Activated B cell treated with CpG ODN at 0.5 μM for 24 hours (primary cell): ENCODE measurements around the gene TUBA8. TPM values are rescaled to one million over a fixed set of nuclear protein-coding genes. Genes with fewer than 3 reads are reported as not detected.

Experiments used
- ATAC-seq: fragments of 200-7000 bp; cut with Tn5 transposase; one replicate; pipeline ENCODE4 v1.10.0; 2021; ENCODE audit warnings: low read depth, mild to moderate bottlenecking, moderate library complexity
- CTCF ChIA-PET: fragments of 350-600 bp; sonication (Branson Sonifier 250); formaldehyde crosslinking; loops from one replicate; lab custom pipeline; 2021; ENCODE audit warnings: antibody characterized with exemption; lab: Charles Lee
- POLR2A ChIA-PET: fragments of 350-600 bp; sonication (Branson Sonifier 250); formaldehyde crosslinking; loops from one replicate; lab custom pipeline; 2021; ENCODE audit warnings: antibody characterized with exemption; lab: Charles Lee
- DNase-seq: peaks from one replicate; pipeline ENCODE4 v3.0.0; 2022
- H3K27ac Mint-ChIP-seq: one replicate; pipeline ENCODE4 v1.8.0; 2020; ENCODE audit warnings: mixed read lengths
- H3K27me3 Mint-ChIP-seq: one replicate; pipeline ENCODE4 v1.8.0; 2021; ENCODE audit warnings: mixed read lengths
- H3K36me3 Mint-ChIP-seq: one replicate; pipeline ENCODE4 v1.8.0; 2021; ENCODE audit warnings: low read depth, mixed read lengths
- H3K4me1 Mint-ChIP-seq: one replicate; pipeline ENCODE4 v1.8.0; 2021; ENCODE audit warnings: mixed read lengths
- H3K4me3 Mint-ChIP-seq: one replicate; pipeline ENCODE4 v1.8.0; 2020; ENCODE audit warnings: mild to moderate bottlenecking, mixed read lengths
- H3K9me3 Mint-ChIP-seq: one replicate; pipeline ENCODE4 v1.8.0; 2020; ENCODE audit warnings: mixed read lengths
- CTCF ChIP-seq: fragments of 200-600 bp; IDR thresholded peaks from one replicate; pipeline ENCODE4 v1.8.0; 2022; ENCODE audit warnings: antibody characterized with exemption, mild to moderate bottlenecking
- intact Hi-C: fragments of 100-400 bp; cut with micrococcal nuclease; formaldehyde crosslinking; loops from one replicate; pipeline ENCODE4 v1.15.1; 2024
- total RNA-seq: library from RNA; stranded (reverse); gene quantifications from 2 replicates; pipeline ENCODE4 v1.2.3, GENCODE V29; 2022

TUBA8 gene
- total RNA-seq, 1 donor from 2014 or later, result 2.4 TPM

- peaks cover 18% of the 10 kb centered on the region for H3K27me3 Mint-ChIP-seq
- POLR2A ChIA-PET, result interaction anchor here (0.7 to 1.0 kb wide), 2 partner anchors 18 to 311 kb away, joined by 4 to 6 read pairs; no protein-coding TSS in a partner anchor
These were observed 1.0 kb upstream of the TUBA8 start for GRCh38 chr22:18109410-18110193.

GRCh38 chr22:18110954-18111758 lies 547 bp downstream of the TUBA8 start:
- peak overlapping the region; percentile 59 for H3K4me3 Mint-ChIP-seq
- ChIA-PET POLR2A (interaction anchor here (0.6 to 0.9 kb wide), 3 partner anchors 9 to 291 kb away, joined by 4 to 5 read pairs (median 4); partner anchors contain the start of gene USP18), CTCF (no interaction called here)
- no peaks in the 10 kb centered on the region for H3K36me3 Mint-ChIP-seq
- peaks cover 8% of the 10 kb centered on the region for H3K9me3 Mint-ChIP-seq
- H3K27me3 Mint-ChIP-seq, result peaks cover 18% of the 10 kb centered on the region
- no peak for TF ChIP-seq CTCF
- H3K27ac Mint-ChIP-seq, result no peak overlapping the region
- DNase-seq (no peak), ATAC-seq (no peak)
- intact Hi-C loops, result no loop called here
- H3K4me1 Mint-ChIP-seq, result peaks cover 33% of the 10 kb centered on the region

More at GRCh38 chr22:18109410-18110193, 1.0 kb upstream of the TUBA8 start:
- DNase-seq (no peak), ATAC-seq (no peak)
- TF ChIP-seq CTCF, result no peak
- no peak overlapping the region for H3K27ac Mint-ChIP-seq
- H3K4me3 Mint-ChIP-seq, result peak overlapping the region; percentile 56
- peaks cover 3% of the 10 kb centered on the region for H3K36me3 Mint-ChIP-seq
- intact Hi-C loops, result no loop called here
- peaks cover 11% of the 10 kb centered on the region for H3K9me3 Mint-ChIP-seq
- CTCF ChIA-PET, result no interaction called here
- peaks cover 38% of the 10 kb centered on the region for H3K4me1 Mint-ChIP-seq

DNA sequence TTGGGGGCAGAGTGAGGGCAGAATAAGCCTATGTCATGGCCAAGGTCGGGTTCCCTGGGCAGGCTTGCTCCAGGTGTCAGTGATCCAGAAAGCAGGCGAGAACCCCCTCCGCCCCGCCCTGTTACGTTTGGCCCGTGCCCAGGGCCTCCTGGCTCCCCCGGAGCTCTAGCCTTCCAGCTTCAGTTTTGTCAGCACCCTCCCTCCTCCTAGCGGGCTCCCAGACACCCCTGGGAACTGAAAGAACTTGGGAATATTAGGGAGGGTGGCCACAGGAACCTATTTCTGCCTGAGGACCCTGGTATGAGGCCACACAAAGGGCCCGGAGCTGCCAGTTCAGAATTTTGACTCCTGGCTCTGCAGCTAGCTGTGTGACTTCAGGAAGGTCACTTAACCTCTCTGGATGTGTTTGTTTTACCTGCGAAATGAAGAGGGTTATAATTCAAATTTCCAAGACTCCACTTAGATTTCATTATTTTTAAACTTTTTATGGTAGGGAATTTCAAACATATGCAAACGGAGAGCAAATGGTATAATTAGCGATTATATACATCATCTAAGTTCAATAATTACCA lies 1.2 kb downstream of the TUBA8 start:
- Mint-ChIP-seq H3K4me1 (peaks cover 33% of the 10 kb centered on the region), H3K9me3 (peaks cover 5% of the 10 kb centered on the region), H3K27me3 (peaks cover 18% of the 10 kb centered on the region), H3K4me3 (no peak overlapping the region), H3K27ac (no peak overlapping the region), H3K36me3 (no peaks in the 10 kb centered on the region)
- no peak for TF ChIP-seq CTCF
- intact Hi-C loops, result no loop called here
- no peak for ATAC-seq
- ChIA-PET POLR2A (no interaction called here), CTCF (no interaction called here)
- no peak for DNase-seq

- Mint-ChIP-seq H3K27me3 (peaks cover 18% of the 10 kb centered on the region), H3K36me3 (no peaks in the 10 kb centered on the region), H3K4me3 (no peak overlapping the region), H3K4me1 (peaks cover 30% of the 10 kb centered on the region), H3K9me3 (no peaks in the 10 kb centered on the region), H3K27ac (no peak overlapping the region)
- ChIA-PET POLR2A (no interaction called here), CTCF (no interaction called here)
- DNase-seq, result no peak
- TF ChIP-seq CTCF, result no peak
- intact Hi-C loops, result no loop called here
- ATAC-seq, result no peak
These were observed 1.8 kb downstream of the TUBA8 start for GRCh38 chr22:18112440-18112839.
